NCI-H2107 (cell line): ENCODE measurements around the gene IL21R.
"Not testable (repeated sequence)": the region's sequence is repeated elsewhere in the genome, so short reads cannot be mapped to it uniquely, and the experiment has no call there.

Experiments
- DNase-seq: peaks from one replicate; lab custom pipeline; 2025; lab: John Stamatoyannopoulos, UW

The IL21R gene

DNA sequence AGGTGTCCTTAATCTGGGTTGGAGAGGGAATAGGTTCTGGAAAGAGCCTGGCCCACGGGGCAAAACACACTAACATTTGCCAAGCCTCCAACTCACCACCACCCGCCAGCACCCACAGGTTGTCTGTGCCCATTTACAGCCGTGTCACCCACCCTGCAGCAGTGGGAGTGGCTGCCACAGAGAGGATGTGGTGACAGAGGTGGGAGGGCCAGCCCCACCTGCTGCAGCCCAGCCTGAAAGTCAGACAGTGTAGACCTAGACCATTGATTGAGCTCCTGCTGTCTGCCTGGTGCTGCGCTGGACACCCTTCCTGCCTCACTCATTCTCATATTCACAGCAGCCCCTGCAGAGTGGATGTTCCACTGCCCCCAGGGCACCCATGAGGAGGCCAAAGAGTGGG is 44.7 kb downstream of the IL21R start:
- no peak for DNase-seq

DNA sequence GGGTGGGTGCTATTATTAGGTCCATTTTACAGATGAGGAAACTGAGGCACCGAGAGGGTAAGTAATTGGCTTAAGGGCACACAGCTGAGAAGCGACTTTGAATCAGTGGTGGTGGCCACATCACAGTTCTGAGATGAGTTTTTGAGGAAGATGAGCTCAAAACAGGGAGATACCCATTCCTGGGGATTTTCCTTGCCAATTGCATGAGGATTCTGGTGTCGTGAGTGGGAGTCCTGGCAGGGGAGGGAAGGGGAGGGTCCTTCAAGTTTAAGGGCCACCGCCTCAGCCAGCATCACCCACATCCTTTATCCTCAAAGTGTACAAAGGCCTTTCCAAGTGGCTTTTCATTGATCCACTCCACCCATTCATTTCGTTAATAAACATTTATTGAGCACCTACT is 45.3 kb downstream of the IL21R start:
- no peak for DNase-seq

DNA sequence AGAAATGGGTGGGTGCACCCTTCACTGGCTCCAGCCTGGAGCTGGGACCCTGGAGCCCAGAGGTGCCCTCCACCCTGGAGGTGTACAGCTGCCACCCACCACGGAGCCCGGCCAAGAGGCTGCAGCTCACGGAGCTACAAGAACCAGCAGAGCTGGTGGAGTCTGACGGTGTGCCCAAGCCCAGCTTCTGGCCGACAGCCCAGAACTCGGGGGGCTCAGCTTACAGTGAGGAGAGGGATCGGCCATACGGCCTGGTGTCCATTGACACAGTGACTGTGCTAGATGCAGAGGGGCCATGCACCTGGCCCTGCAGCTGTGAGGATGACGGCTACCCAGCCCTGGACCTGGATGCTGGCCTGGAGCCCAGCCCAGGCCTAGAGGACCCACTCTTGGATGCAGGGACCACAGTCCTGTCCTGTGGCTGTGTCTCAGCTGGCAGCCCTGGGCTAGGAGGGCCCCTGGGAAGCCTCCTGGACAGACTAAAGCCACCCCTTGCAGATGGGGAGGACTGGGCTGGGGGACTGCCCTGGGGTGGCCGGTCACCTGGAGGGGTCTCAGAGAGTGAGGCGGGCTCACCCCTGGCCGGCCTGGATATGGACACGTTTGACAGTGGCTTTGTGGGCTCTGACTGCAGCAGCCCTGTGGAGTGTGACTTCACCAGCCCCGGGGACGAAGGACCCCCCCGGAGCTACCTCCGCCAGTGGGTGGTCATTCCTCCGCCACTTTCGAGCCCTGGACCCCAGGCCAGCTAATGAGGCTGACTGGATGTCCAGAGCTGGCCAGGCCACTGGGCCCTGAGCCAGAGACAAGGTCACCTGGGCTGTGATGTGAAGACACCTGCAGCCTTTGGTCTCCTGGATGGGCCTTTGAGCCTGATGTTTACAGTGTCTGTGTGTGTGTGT is 46.8 kb downstream of the IL21R start:
- no peak for DNase-seq

DNA sequence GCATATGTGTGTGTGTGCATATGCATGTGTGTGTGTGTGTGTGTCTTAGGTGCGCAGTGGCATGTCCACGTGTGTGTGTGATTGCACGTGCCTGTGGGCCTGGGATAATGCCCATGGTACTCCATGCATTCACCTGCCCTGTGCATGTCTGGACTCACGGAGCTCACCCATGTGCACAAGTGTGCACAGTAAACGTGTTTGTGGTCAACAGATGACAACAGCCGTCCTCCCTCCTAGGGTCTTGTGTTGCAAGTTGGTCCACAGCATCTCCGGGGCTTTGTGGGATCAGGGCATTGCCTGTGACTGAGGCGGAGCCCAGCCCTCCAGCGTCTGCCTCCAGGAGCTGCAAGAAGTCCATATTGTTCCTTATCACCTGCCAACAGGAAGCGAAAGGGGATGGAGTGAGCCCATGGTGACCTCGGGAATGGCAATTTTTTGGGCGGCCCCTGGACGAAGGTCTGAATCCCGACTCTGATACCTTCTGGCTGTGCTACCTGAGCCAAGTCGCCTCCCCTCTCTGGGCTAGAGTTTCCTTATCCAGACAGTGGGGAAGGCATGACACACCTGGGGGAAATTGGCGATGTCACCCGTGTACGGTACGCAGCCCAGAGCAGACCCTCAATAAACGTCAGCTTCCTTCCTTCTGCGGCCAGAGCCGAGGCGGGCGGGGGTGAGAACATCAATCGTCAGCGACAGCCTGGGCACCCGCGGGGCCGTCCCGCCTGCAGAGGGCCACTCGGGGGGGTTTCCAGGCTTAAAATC is 47.6 kb downstream of the IL21R start:
- no peak for DNase-seq

DNA sequence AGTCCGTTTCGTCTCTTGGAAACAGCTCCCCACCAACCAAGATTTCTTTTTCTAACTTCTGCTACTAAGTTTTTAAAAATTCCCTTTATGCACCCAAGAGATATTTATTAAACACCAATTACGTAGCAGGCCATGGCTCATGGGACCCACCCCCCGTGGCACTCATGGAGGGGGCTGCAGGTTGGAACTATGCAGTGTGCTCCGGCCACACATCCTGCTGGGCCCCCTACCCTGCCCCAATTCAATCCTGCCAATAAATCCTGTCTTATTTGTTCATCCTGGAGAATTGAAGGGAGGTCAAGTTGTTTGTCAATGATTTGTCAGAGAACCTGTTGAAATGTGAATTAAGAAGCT is 48.2 kb downstream of the IL21R start:
- DNase-seq = no peak

DNA sequence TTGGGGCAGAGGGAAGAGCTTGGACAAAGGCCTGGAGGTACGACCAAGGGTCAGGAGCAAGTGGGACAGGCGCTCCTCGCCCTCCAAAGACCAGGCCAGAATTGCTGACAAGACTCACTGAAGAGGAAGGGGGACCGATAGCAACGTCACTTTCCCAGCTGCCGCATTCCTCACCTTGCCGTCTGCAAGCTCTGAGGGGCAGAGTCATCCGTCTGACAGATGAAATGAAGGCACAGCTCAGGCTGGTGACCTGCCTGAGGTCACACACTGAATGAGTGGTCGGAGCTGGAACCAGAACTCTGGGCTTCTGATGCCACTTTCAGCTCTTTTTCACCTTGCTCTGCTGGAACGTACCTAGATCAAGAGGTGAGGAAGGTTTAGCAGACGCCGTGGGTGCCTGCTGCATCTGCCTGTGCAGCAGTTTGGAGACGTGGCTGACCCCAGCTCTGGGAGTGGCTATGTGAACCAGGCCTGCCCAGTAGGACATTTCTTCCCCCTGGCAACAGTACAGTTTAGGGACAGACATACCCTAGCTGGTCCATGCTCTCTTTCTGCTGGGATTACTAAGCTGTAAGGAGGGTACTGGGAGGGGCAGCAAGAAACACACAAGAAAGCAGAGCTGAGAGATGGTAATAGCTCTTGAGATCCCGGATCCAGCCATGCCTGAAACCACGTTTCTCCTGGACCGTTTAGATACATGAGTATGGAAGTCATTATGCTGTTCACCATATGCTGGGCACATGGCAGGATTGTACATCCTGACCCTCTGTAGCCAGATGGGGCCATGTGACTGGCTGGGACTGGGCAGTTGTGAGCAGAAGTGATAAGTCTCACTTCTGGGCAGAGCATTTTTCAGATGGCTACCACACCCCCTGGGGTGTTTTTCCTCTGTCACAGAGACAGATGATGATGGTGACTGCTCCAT is 50.9 kb downstream of the IL21R start:
- DNase-seq = no peak

DNA sequence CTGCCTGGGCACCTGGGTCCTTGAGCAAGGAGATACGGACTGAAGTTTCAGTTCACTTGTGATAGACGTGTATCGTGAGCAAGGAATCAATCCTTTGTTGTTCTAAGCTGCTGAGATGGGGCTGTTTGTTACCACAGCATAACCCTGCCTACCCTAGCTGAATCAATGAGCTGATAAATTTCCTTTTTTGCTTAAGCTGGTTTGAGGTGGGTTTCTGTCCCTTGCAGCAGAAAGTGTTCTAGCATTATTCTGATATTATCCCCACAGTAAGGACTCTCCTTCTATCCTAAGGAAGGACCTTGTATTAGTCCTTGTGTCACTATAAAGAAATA is 51.5 kb downstream of the IL21R start:
- no peak for DNase-seq

DNA sequence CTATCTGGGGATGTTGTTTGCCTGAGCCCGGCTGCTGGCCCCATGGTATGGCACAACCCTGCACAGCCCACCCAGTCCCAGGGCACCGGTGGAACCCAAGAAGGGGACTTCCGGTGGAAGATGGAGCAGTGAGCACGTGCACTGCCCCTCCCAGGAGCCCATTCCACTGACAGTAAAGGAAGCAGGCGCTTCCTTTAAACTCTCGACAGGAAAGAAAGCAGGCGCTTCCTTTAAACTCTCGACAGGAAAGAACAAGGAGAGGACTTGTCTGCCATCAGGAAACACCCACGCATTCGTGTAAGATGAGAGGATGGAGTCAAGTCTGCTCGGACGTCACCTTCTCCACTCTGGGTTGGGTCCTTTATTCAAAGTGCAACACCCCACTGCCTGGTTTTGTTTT is 53.7 kb downstream of the IL21R start:
- DNase-seq = no peak

DNA sequence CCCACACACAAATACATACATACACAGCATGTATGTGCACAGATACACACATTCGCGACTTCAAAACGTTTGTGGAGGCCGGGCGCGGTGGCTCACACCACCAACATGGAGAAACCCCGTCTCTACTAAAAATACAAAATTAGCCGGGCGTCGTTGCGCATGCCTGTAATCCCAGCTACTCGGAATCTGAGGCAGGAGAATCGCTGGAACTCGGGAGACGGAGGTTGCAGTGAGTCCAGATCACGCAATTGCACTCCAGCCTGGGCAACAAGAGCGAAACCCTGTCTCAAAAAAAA is 55.6 kb downstream of the IL21R start:
- not testable (repeated sequence) for DNase-seq

DNA sequence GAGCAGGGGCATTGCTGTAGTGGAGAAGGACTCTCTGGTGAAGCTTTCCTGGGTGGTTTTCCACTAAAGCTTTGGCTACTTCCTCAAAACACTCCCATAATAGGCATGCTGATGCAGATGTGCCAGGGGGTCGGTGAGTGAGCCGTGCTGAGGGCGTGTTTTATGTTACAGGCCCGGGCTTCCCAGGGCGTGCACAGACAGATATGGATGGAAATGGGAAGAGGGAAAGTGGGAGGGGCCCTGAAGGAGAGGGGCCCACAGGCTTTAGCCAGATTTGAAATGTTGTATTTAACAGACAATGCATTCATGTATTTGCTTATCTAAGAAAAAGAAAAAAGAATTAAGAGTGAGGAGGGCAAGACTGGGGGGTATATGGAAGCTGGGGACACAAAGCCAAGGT is 56.3 kb downstream of the IL21R start:
- no peak for DNase-seq

DNA sequence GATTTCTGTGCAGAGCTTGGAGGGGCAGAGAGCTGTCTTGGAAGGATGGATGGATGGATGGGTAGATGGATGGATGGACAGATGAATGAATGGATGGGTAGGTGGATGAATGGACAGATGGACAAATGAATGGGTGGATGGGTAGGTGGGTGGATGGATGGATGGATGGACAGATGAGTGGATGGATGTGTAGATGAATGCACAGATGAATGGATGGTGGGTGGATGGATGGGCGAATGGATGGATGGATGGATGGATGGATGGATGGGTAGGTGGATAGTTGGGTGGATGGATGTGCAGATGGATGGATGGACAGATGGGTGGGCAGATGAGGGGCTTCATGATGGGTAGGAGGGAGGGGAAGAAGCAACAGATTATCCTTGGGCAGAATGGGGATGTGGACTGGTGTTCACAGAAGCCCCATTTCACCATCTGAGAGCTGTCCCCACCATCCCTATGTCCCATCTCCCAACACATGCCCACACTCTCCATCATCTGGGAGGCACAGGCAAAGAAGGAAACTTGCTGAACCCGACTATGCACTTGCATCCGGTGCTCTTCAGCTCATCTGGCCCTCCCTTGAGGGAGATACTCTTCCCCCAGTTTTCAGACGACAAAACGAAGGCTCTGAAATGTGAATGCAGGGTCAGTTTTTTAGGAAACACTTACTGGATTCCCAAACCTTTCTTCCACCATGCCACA is 57.2 kb downstream of the IL21R start:
- no peak for DNase-seq

DNA sequence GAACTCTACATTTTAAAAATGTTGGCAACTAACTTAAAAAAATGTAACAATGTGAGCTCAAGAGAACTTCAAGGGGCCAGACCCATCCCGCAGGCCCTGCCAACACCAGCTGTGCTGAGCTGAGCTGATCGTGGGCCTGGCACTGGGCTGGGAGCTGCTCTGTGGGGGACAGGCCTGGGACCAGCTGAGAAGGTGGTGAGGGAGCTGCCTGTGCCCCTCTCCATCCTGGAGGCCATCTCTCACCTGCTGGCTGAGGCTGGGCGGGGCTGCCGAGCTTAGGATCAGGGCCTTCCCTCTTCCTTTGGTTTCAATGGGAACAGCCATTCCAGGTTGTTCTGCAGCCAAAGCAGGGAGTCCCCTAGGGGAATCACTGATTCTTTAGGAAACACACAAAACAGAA is 58.2 kb downstream of the IL21R start:
- DNase-seq = no peak

DNA sequence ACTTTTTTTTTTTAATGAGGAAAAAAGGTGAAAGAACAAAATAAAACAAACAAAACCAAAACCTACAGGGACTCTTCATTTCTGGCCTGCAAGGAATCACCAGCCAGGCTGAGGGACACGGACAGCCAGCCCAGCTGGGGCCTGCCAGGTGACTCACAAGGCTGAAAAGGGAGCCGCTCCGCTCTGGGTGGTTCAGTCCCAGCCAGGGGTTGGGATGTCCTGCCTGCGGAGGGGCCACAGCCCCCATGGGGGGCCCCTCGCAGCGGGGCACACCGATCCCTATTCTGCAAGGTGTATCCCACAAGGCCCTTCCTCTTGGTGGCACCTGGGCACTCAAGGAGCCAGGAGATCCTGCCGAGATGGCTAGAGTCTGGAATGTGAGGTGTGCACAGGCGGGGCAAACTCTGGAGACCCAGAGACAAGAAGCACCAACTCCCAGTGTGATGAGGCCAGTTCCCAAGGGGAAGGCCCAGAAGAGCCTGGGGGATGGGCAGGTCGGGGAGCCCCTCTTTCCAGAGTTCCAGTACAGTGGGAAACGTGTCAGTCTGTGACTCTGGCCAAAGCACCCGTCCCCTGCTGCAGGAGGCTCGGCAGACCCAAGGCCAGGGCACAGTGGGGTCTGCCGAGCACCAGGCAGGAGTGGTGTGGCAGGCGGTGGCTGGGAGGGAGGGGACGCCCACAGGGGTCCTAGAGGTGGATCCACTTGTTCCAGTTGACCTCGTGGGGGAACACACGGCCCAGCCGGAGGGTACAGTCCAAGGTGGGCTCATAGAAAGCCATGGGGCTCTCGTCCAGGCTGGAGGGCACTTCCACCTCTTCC is 58.9 kb downstream of the IL21R start:
- DNase-seq = no peak

DNA sequence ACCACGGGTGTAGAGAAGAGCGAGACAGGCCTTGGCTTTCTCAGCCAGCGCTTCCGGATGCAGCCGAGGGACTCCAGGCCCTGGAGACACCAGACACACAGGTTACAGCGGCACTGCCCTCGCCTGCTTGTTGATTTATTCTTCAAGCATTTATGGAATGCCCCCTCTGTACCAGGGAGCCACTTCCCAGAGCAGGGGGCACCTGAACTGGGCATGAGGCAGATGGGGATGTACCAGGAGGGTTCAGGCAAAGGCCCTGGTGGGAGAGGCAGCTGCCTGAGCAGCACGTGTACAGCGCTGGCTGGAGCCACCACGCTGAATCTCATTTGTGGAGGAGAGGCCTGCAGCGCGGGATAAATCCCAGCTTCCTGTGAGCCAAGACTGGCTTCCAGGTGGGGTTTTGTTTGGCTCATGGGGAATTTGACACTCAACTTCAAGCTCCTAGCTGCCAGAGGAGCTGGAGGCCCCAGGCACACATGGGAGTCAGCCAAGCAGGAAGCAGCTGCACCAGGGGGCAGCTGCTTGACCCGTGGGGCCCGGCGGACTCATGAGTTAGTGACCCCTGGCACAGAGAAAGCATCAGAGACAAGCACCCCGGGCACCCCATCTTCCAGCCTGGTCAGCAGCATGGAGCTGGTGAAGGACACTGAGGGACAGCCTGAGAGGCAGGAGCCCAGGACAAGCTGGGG is 59.7 kb downstream of the IL21R start:
- peak; percentile 62 for DNase-seq

DNA sequence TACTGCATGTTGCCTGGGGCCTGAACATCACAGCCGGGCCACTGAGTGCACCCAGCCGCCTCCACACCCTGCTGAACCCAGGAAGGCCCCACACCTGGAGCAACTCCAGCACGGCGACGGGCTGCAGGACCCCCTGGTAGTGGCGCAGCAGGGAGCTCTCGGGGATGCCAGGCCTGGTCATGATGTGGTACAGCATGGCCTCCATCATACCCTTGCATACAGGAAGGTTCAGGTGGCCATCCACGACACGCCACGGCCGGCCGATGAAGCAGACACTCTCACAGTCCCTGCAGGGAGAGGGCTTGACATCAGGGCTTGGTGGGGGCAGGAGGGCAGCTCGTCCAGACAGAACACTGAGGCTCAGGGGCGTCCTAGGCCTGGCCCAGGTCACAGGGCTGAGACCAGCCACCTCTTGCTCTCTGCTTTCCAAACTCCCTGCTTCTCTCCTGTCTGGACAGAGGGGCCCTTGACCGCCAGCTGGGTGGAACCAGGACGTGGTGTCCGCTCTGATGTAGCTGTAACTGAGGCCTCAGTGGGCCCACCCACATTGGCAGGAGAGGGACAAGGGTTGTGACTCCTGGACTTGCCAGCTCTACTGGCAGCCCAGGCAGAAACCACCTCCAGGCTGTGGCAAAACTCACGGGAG is 60.3 kb downstream of the IL21R start:
- DNase-seq = no peak

DNA sequence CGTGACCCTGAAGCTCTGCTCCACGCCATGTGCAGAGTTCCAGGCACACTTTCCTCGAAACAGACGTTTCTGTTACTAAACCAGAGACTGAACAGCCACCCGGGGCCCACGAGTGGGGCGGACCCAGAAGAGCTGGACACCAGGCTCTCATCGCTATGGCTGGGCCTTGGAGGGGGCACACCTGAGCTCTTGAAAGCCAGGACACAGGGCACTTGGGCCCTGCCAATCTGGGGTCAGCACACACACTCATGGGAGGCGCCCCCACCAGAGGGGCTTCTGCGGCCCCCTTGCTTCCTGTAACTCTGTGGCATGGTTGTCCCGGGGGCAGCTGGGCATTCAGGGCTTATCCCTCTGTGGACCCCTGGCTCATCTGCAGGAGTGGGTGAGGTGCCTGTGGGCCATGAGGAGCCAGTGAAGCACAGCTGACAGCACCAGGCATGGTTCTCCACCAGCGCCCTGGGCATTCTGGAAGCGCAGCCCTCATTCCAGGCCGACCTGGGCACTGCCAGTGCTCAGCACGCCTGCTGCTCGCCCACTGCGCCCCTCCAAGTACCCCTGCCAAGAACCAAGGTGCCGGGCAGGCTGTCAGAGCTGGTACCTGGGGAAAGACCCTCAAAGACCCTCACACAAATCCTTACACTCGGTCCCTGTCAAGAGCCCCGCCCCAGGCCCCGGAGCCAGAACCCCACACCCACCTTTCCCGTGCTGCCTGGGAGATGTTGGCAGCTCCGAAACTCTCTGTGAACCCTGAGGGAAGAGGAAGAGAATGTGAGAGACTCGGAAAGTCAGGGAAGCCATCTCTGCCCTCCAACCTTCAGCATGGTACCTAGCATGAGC is 61.1 kb downstream of the IL21R start:
- no peak for DNase-seq

DNA sequence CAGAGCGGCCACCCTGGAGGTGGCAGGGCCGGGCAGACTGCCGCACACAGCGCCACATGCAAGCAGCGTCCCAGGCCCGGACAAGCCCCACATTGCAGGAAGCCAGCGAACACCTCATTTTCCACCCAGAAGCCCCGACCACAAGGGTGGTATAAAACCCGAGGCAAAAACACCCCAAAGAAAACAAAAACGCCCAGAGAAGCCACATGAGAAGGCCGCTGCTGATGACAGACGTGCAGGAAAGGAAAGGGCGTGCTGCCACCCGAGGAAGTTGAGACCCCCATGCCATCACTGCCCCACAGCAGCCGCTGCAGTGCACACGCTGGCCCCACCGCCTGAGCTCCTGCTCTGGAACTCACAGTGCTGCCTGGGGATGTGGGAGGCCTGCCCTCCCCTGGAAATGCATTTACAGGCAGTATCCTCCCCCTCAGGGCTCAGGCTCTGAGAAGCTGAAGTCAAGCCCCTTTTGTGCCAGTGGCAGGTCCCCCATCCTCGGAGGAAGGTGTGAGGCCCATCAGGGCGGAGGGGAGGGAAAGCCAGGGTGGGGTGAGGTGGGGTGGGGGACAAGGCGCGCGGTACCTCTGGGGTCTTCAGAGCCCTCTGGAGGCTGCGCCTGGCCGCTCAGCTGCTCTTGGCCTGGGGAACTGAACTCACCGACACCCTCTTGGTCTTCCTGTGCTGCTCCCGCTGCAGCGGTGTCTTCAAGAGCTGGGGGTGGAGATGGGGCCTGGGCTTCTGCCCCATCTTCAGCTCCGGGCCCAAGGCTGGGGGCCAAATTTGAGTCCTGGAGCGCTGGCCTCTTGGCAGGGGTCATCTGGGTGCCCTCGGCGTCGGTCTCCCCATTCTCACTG is 62.0 kb downstream of the IL21R start:
- DNase-seq = no peak
